Heart left ventricle (tissue), 13 donors: ENCODE results near the gene MYOD1.

Experiments used
- POLR2A ChIP-seq, 2 donors: fragments of 450-650 bp; IDR thresholded peaks; one replicate each; pipeline ENCODE4 v1.6.1; 2017; ENCODE audit warnings: antibody characterized with exemption in 2 of 2, mild to moderate bottlenecking in 2 of 2, moderate library complexity in 2 of 2
- TF ChIP-seq, protein P1 (sequence below), 12 donors: fragments of 200-600 bp; sonication (generic) in 4 of 12; IDR thresholded peaks; one replicate each; pipeline versions ENCODE4 v1.5.0 to v1.8.0; 2018 to 2022; ENCODE audit warnings: antibody characterized with exemption in 12 of 12, mild to moderate bottlenecking in 5 of 12
- donor health status: ischemic (EF 13 %, LVEDD 7.1; RV severe dilation, severe dysfunction).
- donor health status: DM: no; HTN: yes; CAD: no.
- donor health status: DM: no; HTN: no; CAD: no.
- donor health status: ischemic (EF 25% LVEDD 6.9; RV normal size, moderate dysfunction).
- donor health status: ischemic (EF 25% LVEDD 5.7; RV mildly dilated, moderate dysfunction).
- donor health status: ischemic (EF 35%, LVEDD 5.7; RV mildly dilated, moderate dysfunction).
- donor health status: nonischemic (EF 11% LVEDD 7.7; RV severe dilation, severe dysfunction).
- donor health status: DM: yes; HTN: yes; CAD: no.
- donor health status: PGD.
- donor health status: ischemic (EF 29% LVEDD 5.4; RV normal size, mild dysfunction).
- donor health status: nonischemic (EF 23%, LVEDD 6.1; RV moderate dilation, normal function).

DNA sequence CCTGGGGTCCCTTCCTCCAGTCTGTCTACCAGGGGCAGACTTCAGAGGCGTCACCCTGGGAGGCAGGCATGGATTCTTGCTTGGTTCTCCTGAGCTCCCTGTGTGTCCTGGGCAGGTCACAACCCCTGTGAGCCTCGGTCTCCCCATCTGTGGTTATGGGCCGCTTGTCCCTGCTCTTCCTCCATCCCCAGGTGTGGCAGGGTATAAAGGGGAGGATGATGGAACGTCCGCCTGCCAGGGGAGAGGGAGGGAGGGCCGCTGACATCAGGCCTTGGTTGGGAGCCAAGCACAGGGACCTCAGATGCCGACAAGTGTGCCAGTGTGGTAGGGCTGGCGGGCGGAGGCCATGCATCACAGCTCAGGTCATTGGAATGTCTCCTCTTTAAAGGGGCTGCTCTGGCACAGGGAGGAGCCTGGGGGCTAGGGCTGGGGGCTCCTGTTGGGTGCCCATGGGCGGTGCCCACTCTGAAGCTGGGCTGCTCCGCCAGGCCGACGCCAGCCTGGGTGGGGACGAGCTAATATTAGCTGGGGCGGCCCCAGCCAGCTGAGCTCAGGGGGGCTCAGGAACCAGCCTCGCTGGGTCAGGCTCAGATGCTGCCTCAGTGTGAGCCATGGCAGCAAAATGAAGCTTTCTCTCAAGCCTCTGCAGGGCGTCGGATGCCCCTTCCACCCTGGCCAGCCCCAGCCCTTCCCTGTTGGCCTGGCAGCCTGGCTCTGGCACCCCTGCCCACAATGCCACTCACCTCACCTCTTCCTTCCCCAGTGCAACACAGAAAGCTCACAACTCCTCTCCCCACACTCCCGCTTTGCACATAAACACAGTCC lies 28.0 kb downstream of the MYOD1 start:
- TF ChIP-seq POLR2A (IDR thresholded peaks at IDR 0.05): no peak
- TF ChIP-seq, protein P1, sequence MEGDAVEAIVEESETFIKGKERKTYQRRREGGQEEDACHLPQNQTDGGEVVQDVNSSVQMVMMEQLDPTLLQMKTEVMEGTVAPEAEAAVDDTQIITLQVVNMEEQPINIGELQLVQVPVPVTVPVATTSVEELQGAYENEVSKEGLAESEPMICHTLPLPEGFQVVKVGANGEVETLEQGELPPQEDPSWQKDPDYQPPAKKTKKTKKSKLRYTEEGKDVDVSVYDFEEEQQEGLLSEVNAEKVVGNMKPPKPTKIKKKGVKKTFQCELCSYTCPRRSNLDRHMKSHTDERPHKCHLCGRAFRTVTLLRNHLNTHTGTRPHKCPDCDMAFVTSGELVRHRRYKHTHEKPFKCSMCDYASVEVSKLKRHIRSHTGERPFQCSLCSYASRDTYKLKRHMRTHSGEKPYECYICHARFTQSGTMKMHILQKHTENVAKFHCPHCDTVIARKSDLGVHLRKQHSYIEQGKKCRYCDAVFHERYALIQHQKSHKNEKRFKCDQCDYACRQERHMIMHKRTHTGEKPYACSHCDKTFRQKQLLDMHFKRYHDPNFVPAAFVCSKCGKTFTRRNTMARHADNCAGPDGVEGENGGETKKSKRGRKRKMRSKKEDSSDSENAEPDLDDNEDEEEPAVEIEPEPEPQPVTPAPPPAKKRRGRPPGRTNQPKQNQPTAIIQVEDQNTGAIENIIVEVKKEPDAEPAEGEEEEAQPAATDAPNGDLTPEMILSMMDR (IDR thresholded peaks at IDR 0.05): no peak
